ENCODE measurements around the gene GMIP. TPM values are rescaled to one million over a fixed set of nuclear protein-coding genes. Genes with fewer than 3 reads are reported as not detected.
"Not testable (repeated sequence)": the region's sequence is repeated elsewhere in the genome, so short reads cannot be mapped to it uniquely, and the experiment has no call there.

Gene GMIP
- total and polyA plus RNA-seq, 5 donors = 2.3 to 6.3 (median 5.0) TPM

GRCh38 chr19:19672816-19673215, 29.4 kb upstream of the GMIP start:
- intact Hi-C loops (cut with DNase I) = no loop called here
- no peaks in the 10 kb centered on the region for H3K27me3 ChIP-seq (ENCODE audit: control insufficient read depth, insufficient read depth)
- 92% methylated on average over 3 of the region's 3 CpGs for WGBS
- no peak overlapping the region for H3K4me3 ChIP-seq (ENCODE audit: low read length)
- DNase-seq = no peak
- no peak for ATAC-seq
- no peak overlapping the region for H3K27ac ChIP-seq (ENCODE audit: low read length)
- H3K4me1 ChIP-seq (ENCODE audit: control insufficient read depth, insufficient read depth, low read length) = no peaks in the 10 kb centered on the region
- no peaks in the 10 kb centered on the region for H3K9me3 ChIP-seq (ENCODE audit: control insufficient read depth, low read length)

- Histone ChIP-seq H3K27me3 (ENCODE audit: control insufficient read depth, insufficient read depth) (no peaks in the 10 kb centered on the region), H3K4me3 (ENCODE audit: low read length) (no peak overlapping the region), H3K27ac (ENCODE audit: low read length) (no peak overlapping the region), H3K4me1 (ENCODE audit: control insufficient read depth, insufficient read depth, low read length) (no peaks in the 10 kb centered on the region), H3K9me3 (ENCODE audit: control insufficient read depth, low read length) (no peaks in the 10 kb centered on the region)
- intact Hi-C loops (cut with DNase I) = no loop called here
- ATAC-seq = no peak
- DNase-seq = no peak
- WGBS = 77% methylated on average over 10 of the region's 10 CpGs
Observed at GRCh38 chr19:19670070-19670551, 26.7 kb upstream of the GMIP start.

- 4% methylated on average over 36 of the region's 36 CpGs for WGBS
- intact Hi-C loops (cut with DNase I) = no loop called here
- Histone ChIP-seq H3K27me3 (ENCODE audit: control insufficient read depth, insufficient read depth) (no peaks in the 10 kb centered on the region), H3K9me3 (ENCODE audit: control insufficient read depth, low read length) (no peaks in the 10 kb centered on the region), H3K4me1 (ENCODE audit: control insufficient read depth, insufficient read depth, low read length) (no peaks in the 10 kb centered on the region), H3K27ac (ENCODE audit: low read length) (peak within 1 kb of the TSS; percentile 54), H3K4me3 (ENCODE audit: low read length) (peak within 1 kb of the TSS; percentile 85)
- ATAC-seq (peak; percentile 88), DNase-seq (peak; percentile 95 to 97 (median 97))
Observed at GRCh38 chr19:19668230-19669012, 25.0 kb upstream of the GMIP start, which contains the start of gene ZNF101. TSS of gene ZNF101 (plus strand) at chr19:19668839. CDS start at chr19:19668964, 125 bp downstream.

GRCh38 chr19:19665420-19665948, 22.0 kb upstream of the GMIP start:
- 98% methylated on average over 22 of the region's 22 CpGs for WGBS
- not testable (repeated sequence) for ATAC-seq

GRCh38 chr19:19663256-19664120, 20.0 kb upstream of the GMIP start, which contains the start of gene ATP13A1:
TSS of gene ATP13A1 (minus strand) at chr19:19663676. CDS start at chr19:19663666, 10 bp downstream.
- no peaks in the 10 kb centered on the region for H3K9me3 ChIP-seq (ENCODE audit: control insufficient read depth, low read length)
- peak; percentile 97 to 98 for ATAC-seq
- H3K27me3 ChIP-seq (ENCODE audit: control insufficient read depth, insufficient read depth) = no peaks in the 10 kb centered on the region
- under 1% methylated on average over 85 of the region's 85 CpGs for WGBS
- peak within 1 kb of the TSS; percentile 86 for H3K4me3 ChIP-seq (ENCODE audit: low read length)
- intact Hi-C loops (cut with DNase I) = no loop called here
- peaks cover 2% of the 10 kb centered on the region for H3K4me1 ChIP-seq (ENCODE audit: control insufficient read depth, insufficient read depth, low read length)
- peak; percentile 98 to 99 (median 98) for DNase-seq
- H3K27ac ChIP-seq (ENCODE audit: low read length) = peak within 1 kb of the TSS; percentile 100

More at GRCh38 chr19:19665420-19665948, 22.0 kb upstream of the GMIP start:
- DNase-seq; H3K27ac ChIP-seq (ENCODE audit: low read length); H3K9me3 ChIP-seq (ENCODE audit: control insufficient read depth, low read length); intact Hi-C loops (cut with DNase I); H3K4me3 ChIP-seq (ENCODE audit: low read length); H3K4me1 ChIP-seq (ENCODE audit: control insufficient read depth, insufficient read depth, low read length); H3K27me3 ChIP-seq (ENCODE audit: control insufficient read depth, insufficient read depth): not testable (repeated sequence)

GRCh38 chr19:19662871-19663255, 19.4 kb upstream of the GMIP start:
- H3K27me3 ChIP-seq (ENCODE audit: control insufficient read depth, insufficient read depth) = no peaks in the 10 kb centered on the region
- H3K27ac ChIP-seq (ENCODE audit: low read length) = peak overlapping the region; percentile 65
- WGBS = 9% methylated on average over 17 of the region's 17 CpGs
- H3K4me1 ChIP-seq (ENCODE audit: control insufficient read depth, insufficient read depth, low read length) = peaks cover 2% of the 10 kb centered on the region
- peak overlapping the region; percentile 86 for H3K4me3 ChIP-seq (ENCODE audit: low read length)
- ATAC-seq (no peak), DNase-seq (no peak)
- no peaks in the 10 kb centered on the region for H3K9me3 ChIP-seq (ENCODE audit: control insufficient read depth, low read length)
- intact Hi-C loops (cut with DNase I) = no loop called here

- peak overlapping the region; percentile 7 for H3K27ac ChIP-seq (ENCODE audit: low read length)
- no peak for ATAC-seq
- intact Hi-C loops (cut with DNase I) = no loop called here
Observed at GRCh38 chr19:19662344-19662743, 18.9 kb upstream of the GMIP start.

GRCh38 chr19:19661675-19662251, 18.3 kb upstream of the GMIP start:
- Histone ChIP-seq H3K4me3 (ENCODE audit: low read length) (no peak overlapping the region), H3K27ac (ENCODE audit: low read length) (no peak overlapping the region), H3K27me3 (ENCODE audit: control insufficient read depth, insufficient read depth) (no peaks in the 10 kb centered on the region), H3K4me1 (ENCODE audit: control insufficient read depth, insufficient read depth, low read length) (peaks cover 2% of the 10 kb centered on the region), H3K9me3 (ENCODE audit: control insufficient read depth, low read length) (no peaks in the 10 kb centered on the region)
- DNase-seq (peak in 1 of 3 donors; percentile 30), ATAC-seq (no peak)
- WGBS = 71% methylated on average over 18 of the region's 18 CpGs
- intact Hi-C loops (cut with DNase I) = no loop called here

More at GRCh38 chr19:19662344-19662743, 18.9 kb upstream of the GMIP start:
- H3K4me3 ChIP-seq (ENCODE audit: low read length) = peak overlapping the region; percentile 86
- no peaks in the 10 kb centered on the region for H3K9me3 ChIP-seq (ENCODE audit: control insufficient read depth, low read length)
- H3K4me1 ChIP-seq (ENCODE audit: control insufficient read depth, insufficient read depth, low read length) = peaks cover 2% of the 10 kb centered on the region
- no peaks in the 10 kb centered on the region for H3K27me3 ChIP-seq (ENCODE audit: control insufficient read depth, insufficient read depth)
- no peak for DNase-seq
- 77% methylated on average over 8 of the region's 8 CpGs for WGBS

GRCh38 chr19:19661141-19661674, 17.8 kb upstream of the GMIP start:
- DNase-seq (no peak), ATAC-seq (no peak)
- Histone ChIP-seq H3K27ac (ENCODE audit: low read length) (no peak overlapping the region), H3K27me3 (ENCODE audit: control insufficient read depth, insufficient read depth) (no peaks in the 10 kb centered on the region), H3K9me3 (ENCODE audit: control insufficient read depth, low read length) (no peaks in the 10 kb centered on the region), H3K4me3 (ENCODE audit: low read length) (no peak overlapping the region), H3K4me1 (ENCODE audit: control insufficient read depth, insufficient read depth, low read length) (peaks cover 2% of the 10 kb centered on the region)
- WGBS = 82% methylated on average over 10 of the region's 10 CpGs
- intact Hi-C loops (cut with DNase I) = no loop called here

- no peak for ATAC-seq
- intact Hi-C loops (cut with DNase I) = no loop called here
Observed at GRCh38 chr19:19659646-19660245, 16.3 kb upstream of the GMIP start.

More at GRCh38 chr19:19659646-19660245, 16.3 kb upstream of the GMIP start:
- peaks cover 2% of the 10 kb centered on the region for H3K4me1 ChIP-seq (ENCODE audit: control insufficient read depth, insufficient read depth, low read length)
- no peaks in the 10 kb centered on the region for H3K9me3 ChIP-seq (ENCODE audit: control insufficient read depth, low read length)
- no peak overlapping the region for H3K27ac ChIP-seq (ENCODE audit: low read length)
- 84% methylated on average over 17 of the region's 17 CpGs for WGBS
- no peak overlapping the region for H3K4me3 ChIP-seq (ENCODE audit: low read length)
- no peaks in the 10 kb centered on the region for H3K27me3 ChIP-seq (ENCODE audit: control insufficient read depth, insufficient read depth)
- DNase-seq = peak in 1 of 3 donors; percentile 30
